Spleen (tissue), 11 donors: ENCODE measurements around the gene ATXN1. TPM values are rescaled to one million over a fixed set of nuclear protein-coding genes. Genes with fewer than 3 reads are reported as not detected.

Experiments
- DNase-seq: peaks from one replicate; pipeline ENCODE4 v3.0.0-alpha.2; 2020
- H3K27ac ChIP-seq, 8 donors: fragments of 200-600 bp; sonication (generic) in 7 of 8; 1 replicate in 4 of 8; 2 replicates in 4 of 8; pipeline versions ENCODE4 v1.5.0 to v1.8.0; 2016 to 2021; ENCODE audit warnings: inconsistent platforms in 4 of 8, mild to moderate bottlenecking in 4 of 8, moderate library complexity in 1 of 8
- H3K27me3 ChIP-seq, 7 donors: fragments of 200-600 bp; sonication (generic) in 6 of 7; replicated peaks in 1 of 7; 1 replicate in 4 of 7; 2 replicates in 3 of 7; pipeline versions ENCODE4 v1.5.0 to v1.8.0; 2016 to 2021; ENCODE audit warnings: inconsistent platforms in 3 of 7, mild to moderate bottlenecking in 1 of 7
- H3K36me3 ChIP-seq, 6 donors: fragments of 200-600 bp; sonication (generic) in 5 of 6; 1 replicate in 4 of 6; 2 replicates in 2 of 6; pipeline versions ENCODE4 v1.5.0 to v1.8.0; 2016 to 2021; ENCODE audit warnings: inconsistent platforms in 2 of 6
- H3K4me1 ChIP-seq, 6 donors: fragments of 200-600 bp; sonication (generic) in 5 of 6; 1 replicate in 3 of 6; 2 replicates in 3 of 6; pipeline versions ENCODE4 v1.5.0 to v1.8.0; 2016 to 2021; ENCODE audit warnings: inconsistent platforms in 3 of 6
- H3K4me3 ChIP-seq, 8 donors: fragments of 200-600 bp; sonication (generic) in 7 of 8; 1 replicate in 4 of 8; 2 replicates in 4 of 8; pipeline versions ENCODE4 v1.5.0 to v1.8.0; 2016 to 2021; ENCODE audit warnings: inconsistent platforms in 4 of 8, mild to moderate bottlenecking in 4 of 8, moderate library complexity in 2 of 8
- H3K9me3 ChIP-seq, 8 donors: fragments of 200-600 bp; sonication (generic) in 7 of 8; 1 replicate in 4 of 8; 2 replicates in 4 of 8; pipeline versions ENCODE4 v1.5.0 to v1.8.0; 2016 to 2021; ENCODE audit warnings: inconsistent platforms in 4 of 8
- POLR2A ChIP-seq, 3 donors: fragments of 450-650 bp; IDR thresholded peaks; one replicate each; pipeline ENCODE4 v1.5.1; 2017; ENCODE audit warnings: antibody characterized with exemption in 3 of 3, mild to moderate bottlenecking in 1 of 3
- POLR2AphosphoS5 ChIP-seq, 3 donors: sonication (generic); formaldehyde crosslinking; IDR thresholded peaks; one replicate each; pipeline ENCODE4 v1.5.1; 2017; ENCODE audit warnings: antibody characterized with exemption in 3 of 3
- WGBS, 5 donors: extraction: QIAGEN DNeasy Blood & Tissue Kit in 3 of 5; methylation state at CpG; one replicate each; pipeline versions ENCODE4 v1.1.5 to v1.1.7; 2013 to 2018; 5-methylcytosine and 5-hydroxymethylcytosine counted together
- intact Hi-C: fragments of 100-400 bp; cut with DNase I; formaldehyde crosslinking; loops from one replicate; pipeline ENCODE4 v1.15.0; 2023; ENCODE audit warnings: low total_unique reads
- polyA plus RNA-seq, 3 donors: library from polyadenylated mRNA; stranded (reverse); fragments of 200-250 nt; gene quantifications; one replicate each; pipeline ENCODE4 v1.2.1, GENCODE V29; 2013
- total RNA-seq, 7 donors: library from RNA; depleted of rRNA in 3 of 7; stranded (reverse); fragments of >200 nt in 3 of 7; fragmentation: NEBNext Ultra II Directional in 4 of 7; extraction: Animal tissue kit (Norgen Biotek cat#: 25700) in 4 of 7; gene quantifications; one replicate each; pipeline versions ENCODE4 v1.1.0 to v1.2.1, GENCODE V29; 2016 to 2021
- TF ChIP-seq, protein P1 (sequence below), 11 experiments: fragments of 200-600 bp in 7 of 11; fragments of 450-650 bp in 4 of 11; sonication (generic) in 4 of 11; IDR thresholded peaks in 8 of 11; conservative IDR thresholded peaks in 3 of 11; 1 replicate in 7 of 11; 2 replicates in 4 of 11; pipeline versions ENCODE4 v1.4.0 to v1.8.0; 2016 to 2021; ENCODE audit warnings: antibody characterized with exemption in 11 of 11, inconsistent platforms in 4 of 11, mild to moderate bottlenecking in 1 of 11
- donor health status: healthy with polysubstance abuse.
- donor health status: DM: no; HTN: no; CAD: no; lungs with moderate emphysema.
- donor health status: DM: no; HTN: no; CAD: no.
- donor health status: Bipolar disorder and iron deficiency.
- donor health status: healthy.
- donor health status: DM: no; HTN: no; CAD: no.
- donor health status: DM: yes; HTN: yes; CAD: no.

ATXN1 gene
- total and polyA plus RNA-seq, 10 donors: 3.5 to 123 (median 73.9) TPM

- no peak overlapping the region for H3K27ac ChIP-seq
- no peaks in the 10 kb centered on the region for H3K36me3 ChIP-seq
- TF ChIP-seq, protein P1, sequence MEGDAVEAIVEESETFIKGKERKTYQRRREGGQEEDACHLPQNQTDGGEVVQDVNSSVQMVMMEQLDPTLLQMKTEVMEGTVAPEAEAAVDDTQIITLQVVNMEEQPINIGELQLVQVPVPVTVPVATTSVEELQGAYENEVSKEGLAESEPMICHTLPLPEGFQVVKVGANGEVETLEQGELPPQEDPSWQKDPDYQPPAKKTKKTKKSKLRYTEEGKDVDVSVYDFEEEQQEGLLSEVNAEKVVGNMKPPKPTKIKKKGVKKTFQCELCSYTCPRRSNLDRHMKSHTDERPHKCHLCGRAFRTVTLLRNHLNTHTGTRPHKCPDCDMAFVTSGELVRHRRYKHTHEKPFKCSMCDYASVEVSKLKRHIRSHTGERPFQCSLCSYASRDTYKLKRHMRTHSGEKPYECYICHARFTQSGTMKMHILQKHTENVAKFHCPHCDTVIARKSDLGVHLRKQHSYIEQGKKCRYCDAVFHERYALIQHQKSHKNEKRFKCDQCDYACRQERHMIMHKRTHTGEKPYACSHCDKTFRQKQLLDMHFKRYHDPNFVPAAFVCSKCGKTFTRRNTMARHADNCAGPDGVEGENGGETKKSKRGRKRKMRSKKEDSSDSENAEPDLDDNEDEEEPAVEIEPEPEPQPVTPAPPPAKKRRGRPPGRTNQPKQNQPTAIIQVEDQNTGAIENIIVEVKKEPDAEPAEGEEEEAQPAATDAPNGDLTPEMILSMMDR (IDR thresholded peaks at IDR 0.05 in 8 of 11, conservative IDR thresholded peaks at IDR 0.05 in 3 of 11): no peak
- TF ChIP-seq POLR2A (IDR thresholded peaks at IDR 0.05) (no peak), POLR2AphosphoS5 (IDR thresholded peaks at IDR 0.05) (no peak)
- 74 to 89% (median 86%) methylated on average over 5 of the region's 5 CpGs for WGBS, 5 donors
- no peak overlapping the region for H3K4me3 ChIP-seq
- DNase-seq: no peak
- intact Hi-C loops: no loop called here
- no peaks in the 10 kb centered on the region for H3K9me3 ChIP-seq
- H3K4me1 ChIP-seq: peaks cover 0 to 43% (median 22%) of the 10 kb centered on the region in 6 donors
- no peaks in the 10 kb centered on the region for H3K27me3 ChIP-seq
Observed at GRCh38 chr6:16369989-16370388, 391.3 kb downstream of the ATXN1 start.

- Histone ChIP-seq H3K27me3 (no peaks in the 10 kb centered on the region), H3K9me3 (no peaks in the 10 kb centered on the region), H3K27ac (no peak overlapping the region), H3K4me3 (no peak overlapping the region), H3K4me1 (peaks cover 0 to 36% (median 16%) of the 10 kb centered on the region in 6 donors), H3K36me3 (no peaks in the 10 kb centered on the region)
- intact Hi-C loops: no loop called here
- 96 to 99% (median 97%) methylated on average over 8 of the region's 8 CpGs for WGBS, 5 donors
- no peak for DNase-seq
- TF ChIP-seq POLR2A (IDR thresholded peaks at IDR 0.05) (no peak), POLR2AphosphoS5 (IDR thresholded peaks at IDR 0.05) (no peak)
- TF ChIP-seq, protein P1 (IDR thresholded peaks at IDR 0.05 in 8 of 11, conservative IDR thresholded peaks at IDR 0.05 in 3 of 11): no peak
Observed at GRCh38 chr6:16369140-16369745, 392.0 kb downstream of the ATXN1 start.

GRCh38 chr6:16367571-16367970 lies 393.7 kb downstream of the ATXN1 start:
- H3K4me1 ChIP-seq: peaks cover 0 to 29% (median 14%) of the 10 kb centered on the region in 6 donors
- no peaks in the 10 kb centered on the region for H3K27me3 ChIP-seq
- 94 to 100% (median 95%) methylated on average over 3 of the region's 3 CpGs for WGBS, 5 donors
- no peaks in the 10 kb centered on the region for H3K36me3 ChIP-seq
- H3K9me3 ChIP-seq: no peaks in the 10 kb centered on the region
- intact Hi-C loops: no loop called here
- no peak overlapping the region for H3K4me3 ChIP-seq
- no peak overlapping the region for H3K27ac ChIP-seq
- no peak for DNase-seq
- TF ChIP-seq, protein P1 (IDR thresholded peaks at IDR 0.05 in 8 of 11, conservative IDR thresholded peaks at IDR 0.05 in 3 of 11): no peak
- TF ChIP-seq POLR2AphosphoS5 (IDR thresholded peaks at IDR 0.05): no peak
- TF ChIP-seq POLR2A (IDR thresholded peaks at IDR 0.05): no peak

DNA sequence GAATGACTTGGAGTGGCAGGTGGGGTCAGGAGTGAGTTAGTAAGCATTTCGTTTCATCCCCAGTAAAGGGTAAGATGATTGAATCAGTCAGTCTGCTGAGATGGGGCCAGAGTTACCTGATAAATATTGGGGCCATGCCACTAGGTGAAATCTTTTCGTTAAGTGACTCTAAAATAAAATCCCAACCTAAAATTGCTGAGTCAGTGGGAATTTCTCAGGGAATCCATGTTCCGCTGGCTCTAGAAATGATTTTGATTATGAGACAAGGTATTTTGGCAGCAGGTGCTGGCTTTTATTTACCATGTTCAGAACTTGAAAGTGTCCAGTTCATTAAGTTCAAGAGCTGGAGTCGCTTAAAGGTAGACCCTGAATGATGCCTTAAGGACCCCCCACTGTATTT lies 397.5 kb downstream of the ATXN1 start:
- Histone ChIP-seq H3K4me3 (no peak overlapping the region), H3K36me3 (peaks cover 0 to 12% (median 0%) of the 10 kb centered on the region in 6 donors), H3K4me1 (peaks cover 0 to 10% (median 0%) of the 10 kb centered on the region in 6 donors), H3K9me3 (no peaks in the 10 kb centered on the region), H3K27me3 (no peaks in the 10 kb centered on the region), H3K27ac (no peak overlapping the region)
- WGBS, 5 donors: 92 to 99% (median 96%) methylated on average over 4 of the region's 4 CpGs
- TF ChIP-seq POLR2A (IDR thresholded peaks at IDR 0.05): no peak
- TF ChIP-seq, protein P1 (IDR thresholded peaks at IDR 0.05 in 8 of 11, conservative IDR thresholded peaks at IDR 0.05 in 3 of 11): no peak
- no peak for TF ChIP-seq POLR2AphosphoS5 (IDR thresholded peaks at IDR 0.05)
- intact Hi-C loops: no loop called here
- no peak for DNase-seq
